Stimulated activated CD8-positive, alpha-beta memory T cell treated with anti-CD3 and anti-CD28 coated beads, Interleukin-4, amount 100 ng/mL, for 48 hours (primary cell): Measurements from ENCODE around the gene ELOF1.
A peak's percentile ranks its signal among the peaks of the same experiment; 100 is the strongest.
"Not testable (repeated sequence)": the region's sequence is repeated elsewhere in the genome, so short reads cannot be mapped to it uniquely, and the experiment has no call there.

ENCODE experiments used
- DNase-seq: peaks from one replicate; pipeline ENCODE4 v3.0.0-alpha.2; 2020

The ELOF1 gene

GRCh38 chr19:11558881-11559828 lies at the start of gene ELOF1:
Gene ELOF1 (minus strand): TSS chr19:11559230. CDS start chr19:11554347, 4,883 bp downstream.
- DNase-seq = peak; percentile 97

- DNase-seq = no peak
Measured at GRCh38 chr19:11606484-11606883, 47.5 kb upstream of the ELOF1 start.

GRCh38 chr19:11599704-11600103 lies 40.7 kb upstream of the ELOF1 start:
- DNase-seq = not testable (repeated sequence)

- DNase-seq = no peak
Measured at GRCh38 chr19:11598746-11599145, 39.7 kb upstream of the ELOF1 start.

- DNase-seq = no peak
Measured at GRCh38 chr19:11598103-11598483, 39.1 kb upstream of the ELOF1 start.

GRCh38 chr19:11597202-11598102 lies 38.4 kb upstream of the ELOF1 start, which contains the start of gene ZNF627:
Gene ZNF627 (plus strand): TSS chr19:11597483. CDS start chr19:11597628, 145 bp downstream.
- peak; percentile 99 for DNase-seq

GRCh38 chr19:11596156-11596555 lies 37.1 kb upstream of the ELOF1 start:
- no peak for DNase-seq

GRCh38 chr19:11594084-11594483 lies 35.1 kb upstream of the ELOF1 start:
- no peak for DNase-seq

- DNase-seq = no peak
Measured at GRCh38 chr19:11587975-11588631, 29.1 kb upstream of the ELOF1 start.

- DNase-seq = peak; percentile 91
Measured at GRCh38 chr19:11587302-11587974, 28.4 kb upstream of the ELOF1 start.

- DNase-seq = no peak
Measured at GRCh38 chr19:11586331-11586730, 27.3 kb upstream of the ELOF1 start.

- peak; percentile 70 for DNase-seq
Measured at GRCh38 chr19:11581740-11582139, 22.7 kb upstream of the ELOF1 start.

- DNase-seq = no peak
Measured at GRCh38 chr19:11580116-11580515, 21.1 kb upstream of the ELOF1 start.

GRCh38 chr19:11578258-11579142 lies 19.5 kb upstream of the ELOF1 start:
- DNase-seq = peak; percentile 58

GRCh38 chr19:11577451-11578257 lies 18.6 kb upstream of the ELOF1 start, which contains the start of gene ACP5:
Gene ACP5 (minus strand): TSS chr19:11577645. CDS start chr19:11577317, 328 bp downstream.
- DNase-seq = no peak

- DNase-seq = no peak
Measured at GRCh38 chr19:11576227-11576626, 17.2 kb upstream of the ELOF1 start.

- DNase-seq = no peak
Measured at GRCh38 chr19:11574689-11575088, 15.7 kb upstream of the ELOF1 start.

GRCh38 chr19:11573763-11574162 lies 14.7 kb upstream of the ELOF1 start:
- not testable (repeated sequence) for DNase-seq

- DNase-seq = not testable (repeated sequence)
Measured at GRCh38 chr19:11573354-11573753, 14.3 kb upstream of the ELOF1 start.

- DNase-seq = no peak
Measured at GRCh38 chr19:11570039-11570462, 11.0 kb upstream of the ELOF1 start.
